ENCODE measurements around the gene PML.

- TF ChIP-seq CTCF (IDR thresholded peaks at IDR 0.05; ENCODE audit: low read depth, low read length, missing input control): no peak
- TF ChIP-seq TAF1 (conservative IDR thresholded peaks at IDR 0.05): no peak
- TF ChIP-seq, protein P1, sequence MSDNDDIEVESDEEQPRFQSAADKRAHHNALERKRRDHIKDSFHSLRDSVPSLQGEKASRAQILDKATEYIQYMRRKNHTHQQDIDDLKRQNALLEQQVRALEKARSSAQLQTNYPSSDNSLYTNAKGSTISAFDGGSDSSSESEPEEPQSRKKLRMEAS (IDR thresholded peaks at IDR 0.05): no peak
- TF ChIP-seq EGR1 (IDR thresholded peaks at IDR 0.05; ENCODE audit: low read depth in 2 of 2): no peak
- TF ChIP-seq YY1 (IDR thresholded peaks at IDR 0.05): no peak
- TF ChIP-seq, protein P2, sequence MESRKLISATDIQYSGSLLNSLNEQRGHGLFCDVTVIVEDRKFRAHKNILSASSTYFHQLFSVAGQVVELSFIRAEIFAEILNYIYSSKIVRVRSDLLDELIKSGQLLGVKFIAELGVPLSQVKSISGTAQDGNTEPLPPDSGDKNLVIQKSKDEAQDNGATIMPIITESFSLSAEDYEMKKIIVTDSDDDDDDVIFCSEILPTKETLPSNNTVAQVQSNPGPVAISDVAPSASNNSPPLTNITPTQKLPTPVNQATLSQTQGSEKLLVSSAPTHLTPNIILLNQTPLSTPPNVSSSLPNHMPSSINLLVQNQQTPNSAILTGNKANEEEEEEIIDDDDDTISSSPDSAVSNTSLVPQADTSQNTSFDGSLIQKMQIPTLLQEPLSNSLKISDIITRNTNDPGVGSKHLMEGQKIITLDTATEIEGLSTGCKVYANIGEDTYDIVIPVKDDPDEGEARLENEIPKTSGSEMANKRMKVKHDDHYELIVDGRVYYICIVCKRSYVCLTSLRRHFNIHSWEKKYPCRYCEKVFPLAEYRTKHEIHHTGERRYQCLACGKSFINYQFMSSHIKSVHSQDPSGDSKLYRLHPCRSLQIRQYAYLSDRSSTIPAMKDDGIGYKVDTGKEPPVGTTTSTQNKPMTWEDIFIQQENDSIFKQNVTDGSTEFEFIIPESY (IDR thresholded peaks at IDR 0.05): no peak
- TF ChIP-seq, protein P3, sequence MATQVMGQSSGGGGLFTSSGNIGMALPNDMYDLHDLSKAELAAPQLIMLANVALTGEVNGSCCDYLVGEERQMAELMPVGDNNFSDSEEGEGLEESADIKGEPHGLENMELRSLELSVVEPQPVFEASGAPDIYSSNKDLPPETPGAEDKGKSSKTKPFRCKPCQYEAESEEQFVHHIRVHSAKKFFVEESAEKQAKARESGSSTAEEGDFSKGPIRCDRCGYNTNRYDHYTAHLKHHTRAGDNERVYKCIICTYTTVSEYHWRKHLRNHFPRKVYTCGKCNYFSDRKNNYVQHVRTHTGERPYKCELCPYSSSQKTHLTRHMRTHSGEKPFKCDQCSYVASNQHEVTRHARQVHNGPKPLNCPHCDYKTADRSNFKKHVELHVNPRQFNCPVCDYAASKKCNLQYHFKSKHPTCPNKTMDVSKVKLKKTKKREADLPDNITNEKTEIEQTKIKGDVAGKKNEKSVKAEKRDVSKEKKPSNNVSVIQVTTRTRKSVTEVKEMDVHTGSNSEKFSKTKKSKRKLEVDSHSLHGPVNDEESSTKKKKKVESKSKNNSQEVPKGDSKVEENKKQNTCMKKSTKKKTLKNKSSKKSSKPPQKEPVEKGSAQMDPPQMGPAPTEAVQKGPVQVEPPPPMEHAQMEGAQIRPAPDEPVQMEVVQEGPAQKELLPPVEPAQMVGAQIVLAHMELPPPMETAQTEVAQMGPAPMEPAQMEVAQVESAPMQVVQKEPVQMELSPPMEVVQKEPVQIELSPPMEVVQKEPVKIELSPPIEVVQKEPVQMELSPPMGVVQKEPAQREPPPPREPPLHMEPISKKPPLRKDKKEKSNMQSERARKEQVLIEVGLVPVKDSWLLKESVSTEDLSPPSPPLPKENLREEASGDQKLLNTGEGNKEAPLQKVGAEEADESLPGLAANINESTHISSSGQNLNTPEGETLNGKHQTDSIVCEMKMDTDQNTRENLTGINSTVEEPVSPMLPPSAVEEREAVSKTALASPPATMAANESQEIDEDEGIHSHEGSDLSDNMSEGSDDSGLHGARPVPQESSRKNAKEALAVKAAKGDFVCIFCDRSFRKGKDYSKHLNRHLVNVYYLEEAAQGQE (IDR thresholded peaks at IDR 0.05): no peak
- no peak for TF ChIP-seq JUND (IDR thresholded peaks at IDR 0.05)
Measured at GRCh38 chr15:74060251-74060650, 65.7 kb downstream of the PML start.

Data from liver (tissue), 3 donors.